ENCODE data around the gene PKN1.
"Not testable (repeated sequence)": the region's sequence is repeated elsewhere in the genome, so short reads cannot be mapped to it uniquely, and the experiment has no call there.

The PKN1 gene

GRCh38 chr19:14394167-14394566, 38.9 kb upstream of the PKN1 start:
- TF ChIP-seq CTCF (IDR thresholded peaks at IDR 0.05; ENCODE audit: low read length, missing control alignments) = no peak
- no peak overlapping the region for H3K4me3 ChIP-seq (replicated peaks; ENCODE audit: low read depth, low read length)
- no peak for DNase-seq (ENCODE audit: low read depth)

- DNase-seq (ENCODE audit: low read depth) = no peak
- no peak for TF ChIP-seq CTCF (IDR thresholded peaks at IDR 0.05; ENCODE audit: low read length, missing control alignments)
- no peak overlapping the region for H3K4me3 ChIP-seq (replicated peaks; ENCODE audit: low read depth, low read length)
Observed at GRCh38 chr19:14395262-14395661, 37.8 kb upstream of the PKN1 start.

GRCh38 chr19:14395710-14396336, 37.3 kb upstream of the PKN1 start:
- no peak for DNase-seq (ENCODE audit: low read depth)
- TF ChIP-seq CTCF (IDR thresholded peaks at IDR 0.05; ENCODE audit: low read length, missing control alignments) = no peak
- no peak overlapping the region for H3K4me3 ChIP-seq (replicated peaks; ENCODE audit: low read depth, low read length)

- not testable (repeated sequence) for H3K4me3 ChIP-seq (replicated peaks; ENCODE audit: low read depth, low read length); DNase-seq (ENCODE audit: low read depth)
Observed at GRCh38 chr19:14396730-14397129, 36.4 kb upstream of the PKN1 start.

- H3K4me3 ChIP-seq (replicated peaks; ENCODE audit: low read depth, low read length); DNase-seq (ENCODE audit: low read depth): not testable (repeated sequence)
Observed at GRCh38 chr19:14397168-14397567, 35.9 kb upstream of the PKN1 start.

- no peak for TF ChIP-seq CTCF (IDR thresholded peaks at IDR 0.05; ENCODE audit: low read length, missing control alignments)
- peak; percentile 27 for DNase-seq (ENCODE audit: low read depth)
- no peak overlapping the region for H3K4me3 ChIP-seq (replicated peaks; ENCODE audit: low read depth, low read length)
Observed at GRCh38 chr19:14400951-14401431, 32.1 kb upstream of the PKN1 start.

- H3K4me3 ChIP-seq (replicated peaks; ENCODE audit: low read depth, low read length) = no peak overlapping the region
- TF ChIP-seq CTCF (IDR thresholded peaks at IDR 0.05; ENCODE audit: low read length, missing control alignments) = no peak
- DNase-seq (ENCODE audit: low read depth) = no peak
Observed at GRCh38 chr19:14401468-14402195, 31.5 kb upstream of the PKN1 start.
